GM21515 (cell line): ENCODE results near the gene RBBP5.

Source experiments
- ATAC-seq: cut with Tn5 transposase; IDR thresholded peaks from one replicate; pipeline ENCODE4 v1.9.1; 2021; ENCODE audit not compliant: unreplicated experiment

RBBP5 gene

DNA sequence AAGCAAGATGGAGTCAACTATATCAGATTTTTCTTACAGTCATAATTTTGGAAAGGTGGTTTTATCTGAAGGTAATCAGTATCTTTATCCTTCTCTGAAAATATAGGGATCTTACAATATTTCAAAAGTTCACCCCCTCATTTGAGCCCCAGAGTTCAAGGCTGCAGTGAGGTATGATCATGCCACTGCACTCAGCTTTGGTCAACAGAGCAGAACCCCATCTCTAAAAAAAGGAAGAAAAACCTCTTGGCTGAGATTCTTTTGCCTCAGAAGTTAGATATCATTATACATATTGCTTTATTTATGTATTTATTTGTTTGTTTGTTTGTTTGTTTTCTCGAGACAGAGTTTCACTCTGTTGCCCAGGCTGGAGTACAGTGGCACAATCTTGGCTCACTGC is 11.5 kb upstream of the RBBP5 start:
- no peak for ATAC-seq

- ATAC-seq = no peak
Observed at GRCh38 chr1:205129447-205130029, 7.8 kb upstream of the RBBP5 start.

DNA sequence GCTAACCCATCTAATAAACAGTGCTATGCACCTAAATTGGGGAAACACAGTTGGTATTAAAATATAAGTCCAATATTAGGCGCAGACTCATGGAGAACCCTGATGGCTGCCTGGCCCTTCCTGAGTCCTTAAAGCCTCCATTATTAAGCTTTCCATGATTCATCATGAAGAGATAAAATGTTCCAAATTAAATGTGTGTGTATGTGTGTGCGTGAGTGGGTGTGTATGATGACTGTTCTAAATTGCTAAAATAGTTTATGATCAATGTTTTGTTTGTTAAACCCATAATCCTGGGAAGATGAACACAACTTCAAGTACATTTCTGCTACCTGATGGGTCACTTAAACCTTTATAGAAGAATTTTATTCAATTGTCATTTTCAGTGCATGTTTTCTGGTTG is 6.3 kb upstream of the RBBP5 start:
- ATAC-seq = no peak

DNA sequence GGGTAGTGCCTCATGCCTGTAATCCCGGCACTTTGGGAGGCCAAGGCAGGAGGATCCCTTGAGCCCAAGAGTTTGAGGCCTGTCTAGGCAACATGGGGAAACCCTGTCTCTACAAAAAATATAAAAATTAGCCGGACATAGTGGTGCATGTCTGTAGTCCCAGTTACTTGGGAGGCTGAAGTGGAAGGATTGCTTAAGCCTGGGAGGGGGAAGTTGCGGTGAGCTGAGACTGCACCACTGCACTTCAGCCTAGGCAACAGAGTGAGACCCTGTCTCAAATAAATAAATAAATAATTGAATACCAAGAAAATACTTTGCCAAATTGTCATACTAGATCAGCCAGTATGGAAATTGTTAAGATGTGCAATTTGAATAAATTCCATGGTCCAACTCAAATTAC is 5.9 kb upstream of the RBBP5 start:
- ATAC-seq = no peak

DNA sequence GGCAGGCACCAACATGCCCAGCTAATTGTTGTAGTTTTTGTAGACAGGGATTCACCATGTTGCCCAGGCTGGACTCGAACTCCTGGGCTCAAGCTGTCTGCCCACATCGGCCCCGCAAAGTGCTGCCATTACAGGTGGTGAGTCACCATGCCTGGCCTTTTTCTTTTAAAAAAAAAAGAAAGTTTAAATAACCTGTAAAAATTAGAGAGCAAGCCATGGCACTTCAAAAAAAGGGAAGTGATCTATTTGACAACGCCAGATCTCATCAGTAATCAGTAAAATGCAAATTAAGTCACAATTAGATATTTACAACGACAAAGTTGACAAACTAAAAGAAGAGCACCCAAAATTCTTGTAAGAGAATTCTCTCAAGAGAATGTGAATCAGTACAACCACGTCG is 2.9 kb upstream of the RBBP5 start:
- ATAC-seq = no peak

DNA sequence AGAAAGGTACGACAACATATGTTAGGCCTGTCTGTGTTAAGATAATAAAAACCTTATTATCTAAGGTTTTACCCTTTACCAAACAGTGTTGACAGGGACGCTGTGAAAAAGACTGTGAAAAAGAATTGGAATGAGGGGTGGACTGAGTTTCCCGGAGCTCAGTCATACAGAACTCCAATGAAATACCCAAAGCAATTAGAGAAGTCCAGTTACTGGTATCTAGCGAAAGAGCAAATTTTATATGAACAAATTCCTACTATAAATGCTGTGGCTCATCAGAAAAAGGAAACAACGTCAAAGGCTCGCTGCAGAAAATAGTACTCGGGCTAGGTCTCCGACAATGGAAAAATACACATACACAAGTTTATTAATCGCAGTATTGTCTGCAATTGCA is 708 bp upstream of the RBBP5 start:
- no peak for ATAC-seq

GRCh38 chr1:205118752-205119151 is 3.0 kb downstream of the RBBP5 start:
- no peak for ATAC-seq

DNA sequence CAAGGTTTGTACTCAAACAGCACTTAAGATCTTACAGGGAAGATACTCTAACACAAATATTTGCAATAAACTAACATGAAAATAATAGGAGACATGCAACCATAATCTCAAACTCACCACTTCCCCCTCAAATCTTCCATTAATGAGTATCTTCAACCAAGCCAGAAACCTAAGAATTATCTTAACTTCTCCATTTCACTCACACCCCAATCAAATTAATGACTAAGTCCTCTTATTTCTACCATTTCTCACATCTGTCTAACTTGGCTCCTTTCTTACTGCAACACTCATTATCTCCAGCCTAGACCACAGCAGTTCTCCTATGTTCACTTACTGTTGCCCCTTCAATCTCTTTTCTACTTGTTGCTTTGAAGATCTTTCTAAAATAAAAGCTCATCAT is 10.4 kb downstream of the RBBP5 start:
- ATAC-seq = no peak

GRCh38 chr1:205109711-205110110 is 12.1 kb downstream of the RBBP5 start:
- no peak for ATAC-seq

GRCh38 chr1:205109269-205109668 is 12.5 kb downstream of the RBBP5 start:
- no peak for ATAC-seq

GRCh38 chr1:205108464-205108863 is 13.3 kb downstream of the RBBP5 start:
- no peak for ATAC-seq

DNA sequence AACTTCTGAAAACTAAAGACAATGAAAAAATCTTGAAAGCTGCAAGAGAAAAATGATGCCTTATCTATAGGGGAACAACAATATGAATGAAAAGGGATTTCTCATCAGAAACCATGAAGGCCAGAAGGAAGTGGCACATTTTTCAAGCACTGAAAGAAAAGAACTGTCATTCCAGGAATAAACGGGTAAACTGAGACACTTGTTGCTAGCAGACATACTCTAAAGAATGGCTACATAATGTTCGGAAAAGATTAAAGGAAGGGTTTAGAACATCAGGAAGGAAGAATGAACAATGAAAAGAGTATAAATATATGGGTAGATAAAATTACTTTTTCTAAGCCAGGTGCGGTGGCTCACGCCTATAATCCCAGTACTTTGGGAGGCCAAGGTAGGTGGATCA is 14.5 kb downstream of the RBBP5 start:
- ATAC-seq = no peak

GRCh38 chr1:205102404-205102803 is 19.4 kb downstream of the RBBP5 start:
- ATAC-seq = no peak

DNA sequence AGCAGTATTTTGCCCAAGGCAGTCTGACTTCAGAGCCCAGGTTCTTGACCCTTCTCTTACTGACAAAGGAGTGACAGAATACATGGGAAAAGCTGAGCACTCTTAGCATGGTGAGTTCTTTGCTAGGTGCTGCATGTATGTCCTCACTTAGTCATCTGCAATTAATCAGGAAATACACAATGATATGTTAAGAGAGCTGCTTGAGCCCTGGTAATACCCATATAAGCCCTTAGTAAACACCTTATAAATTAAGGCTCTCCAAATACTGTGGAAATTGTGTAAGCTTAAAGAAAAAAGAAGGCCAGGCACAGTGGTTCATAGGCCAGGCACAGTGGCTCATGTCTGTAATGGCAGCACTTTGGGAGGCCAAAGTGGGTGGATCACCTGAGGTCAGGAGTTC is 23.5 kb downstream of the RBBP5 start:
- ATAC-seq = no peak

DNA sequence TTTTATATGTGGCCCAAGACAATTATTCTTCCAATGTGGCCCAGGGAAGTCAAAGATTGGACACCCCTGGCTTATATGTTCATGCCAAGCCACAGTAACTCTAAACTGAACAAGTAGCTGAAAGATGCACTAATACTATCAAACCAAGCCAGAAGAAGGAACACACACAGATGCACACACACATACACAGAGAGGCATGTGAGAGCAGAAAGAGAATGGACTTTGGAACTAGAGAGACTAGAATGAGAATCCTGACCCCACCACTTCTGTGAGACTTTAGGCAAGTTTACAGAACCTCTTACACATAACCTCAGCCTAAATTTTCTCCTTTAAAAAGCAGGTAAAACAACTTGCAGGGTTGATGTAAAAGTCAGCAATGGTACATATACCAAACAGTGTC is 26.4 kb downstream of the RBBP5 start:
- no peak for ATAC-seq

- no peak for ATAC-seq
Observed at GRCh38 chr1:205091043-205091740, 30.6 kb downstream of the RBBP5 start.

DNA sequence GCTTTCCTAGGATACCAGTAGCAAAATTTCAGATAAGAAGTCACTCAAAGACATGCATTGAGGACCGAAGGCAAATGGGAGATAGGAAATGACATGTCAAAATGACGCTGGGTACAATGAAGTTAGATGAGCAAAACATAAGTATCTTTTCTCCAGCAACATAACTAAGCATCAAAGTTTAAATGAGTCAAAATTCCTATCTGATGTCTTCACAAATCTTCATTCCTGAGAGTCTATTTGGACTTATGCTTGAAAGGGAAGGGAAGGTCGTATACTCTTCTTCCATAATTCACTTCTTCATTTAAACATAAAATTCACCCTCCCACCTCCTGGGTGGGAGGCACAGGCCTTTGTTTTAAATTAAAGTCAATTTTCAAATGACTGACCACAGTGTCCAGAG is 33.4 kb downstream of the RBBP5 start:
- no peak for ATAC-seq

GRCh38 chr1:205084360-205084759 is 37.4 kb downstream of the RBBP5 start, which contains the start of gene TMEM81:
TMEM81 (minus strand) TSS chr1:205084460; CDS start chr1:205084320, 140 bp downstream.
- ATAC-seq = no peak

DNA sequence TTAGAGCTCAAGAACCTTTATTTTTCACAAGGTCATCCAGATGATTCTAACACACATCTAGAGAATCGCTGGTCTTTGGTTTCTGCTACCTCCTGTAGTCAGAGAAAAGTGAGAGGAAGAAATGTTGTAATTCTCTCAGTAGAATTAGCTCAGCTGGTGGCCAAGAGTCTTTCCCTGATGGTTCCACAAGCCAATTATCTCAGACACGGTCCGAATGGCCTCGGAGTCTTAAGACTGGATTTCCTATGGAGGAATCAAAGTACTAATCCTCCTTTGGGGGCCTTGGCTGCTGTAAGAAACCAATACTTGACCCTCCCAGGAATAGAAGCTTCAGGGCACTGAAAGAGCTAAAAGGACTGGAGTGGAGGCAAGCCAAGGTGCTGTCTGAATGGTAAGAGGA is 39.3 kb downstream of the RBBP5 start:
- ATAC-seq = no peak

DNA sequence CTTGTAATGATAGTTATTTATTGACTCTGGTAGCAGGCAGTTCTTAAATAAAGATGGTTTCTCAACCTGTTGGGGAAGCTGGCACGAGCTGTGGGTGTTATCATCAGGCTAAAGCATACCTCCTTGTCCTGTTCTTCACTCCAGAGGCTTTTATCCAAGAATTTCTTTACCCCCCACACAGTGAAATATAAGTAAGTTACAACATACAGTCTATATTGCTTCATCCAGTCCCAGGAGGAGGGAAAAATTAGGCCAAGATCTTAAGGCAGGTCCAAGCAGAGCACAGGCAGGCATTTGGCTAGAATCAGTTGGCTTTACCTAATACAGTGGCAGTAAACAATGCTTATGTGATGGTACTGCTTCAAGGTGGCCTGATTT is 43.9 kb downstream of the RBBP5 start:
- no peak for ATAC-seq

DNA sequence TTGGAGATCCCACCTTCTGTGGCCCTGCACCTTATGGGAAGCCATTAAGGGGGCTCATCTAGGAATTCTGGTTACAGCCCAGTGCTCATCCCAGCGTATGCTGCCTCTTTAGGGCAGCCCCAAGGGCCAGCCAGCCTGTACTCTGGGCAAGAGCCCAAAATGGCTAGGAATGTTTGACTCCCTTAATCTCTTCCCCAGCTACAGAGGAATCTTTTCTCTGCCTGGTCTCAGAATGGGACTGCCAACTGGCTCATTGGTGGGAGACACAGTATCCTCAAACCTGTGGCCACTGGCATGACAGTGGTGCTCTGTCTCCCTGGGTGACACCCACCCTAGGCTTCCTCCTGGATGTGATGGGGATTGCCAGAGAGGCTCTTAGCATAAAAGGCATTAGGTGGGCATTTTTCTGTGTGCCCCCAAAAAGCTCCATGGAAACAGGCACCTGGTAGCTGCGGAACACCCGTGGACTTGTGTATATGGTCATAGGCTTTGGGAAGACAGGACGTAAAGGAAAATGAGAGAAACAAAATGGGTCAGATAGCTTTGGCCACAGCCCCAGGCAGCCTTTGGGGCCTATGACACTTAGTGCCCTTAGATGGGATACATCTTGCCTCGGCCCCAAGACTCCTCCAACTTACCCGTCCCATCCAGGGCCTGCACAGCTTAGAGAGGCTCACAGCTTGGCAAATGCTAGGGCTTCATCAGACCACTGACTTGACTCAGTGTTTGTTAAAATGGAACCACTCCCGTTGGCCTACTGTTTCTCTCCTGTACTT is 44.4 kb downstream of the RBBP5 start:
- no peak for ATAC-seq

DNA sequence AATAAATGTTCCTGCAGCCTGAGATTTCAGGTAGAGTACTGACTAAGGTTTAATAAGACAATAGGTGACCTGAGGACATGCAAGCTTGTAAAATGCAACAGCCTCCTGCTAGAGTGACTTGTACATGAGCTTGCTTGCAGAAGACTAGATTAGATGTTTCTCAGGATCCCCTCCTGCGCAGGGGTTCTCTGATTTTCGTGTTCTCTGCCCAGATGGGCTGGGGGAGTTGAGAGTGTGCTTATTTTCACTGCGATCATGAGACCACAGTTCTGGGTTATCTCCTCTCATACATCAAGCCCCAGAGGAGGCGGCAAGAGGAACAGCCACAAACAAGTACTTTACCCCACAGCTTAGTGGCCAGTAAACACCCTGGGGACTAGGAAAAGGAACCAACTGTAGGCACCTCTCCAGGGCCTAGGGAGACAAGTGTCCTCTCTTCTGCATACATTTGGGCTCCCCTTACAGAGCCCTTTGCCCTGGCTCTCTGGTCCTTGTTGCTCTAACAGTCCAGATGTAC is 45.5 kb downstream of the RBBP5 start:
- ATAC-seq = no peak
